ENCODE results near the gene ZNF598.
"Not testable (repeated sequence)": the region's sequence is repeated elsewhere in the genome, so short reads cannot be mapped to it uniquely, and the experiment has no call there.

The ZNF598 gene

GRCh38 chr16:2027024-2028010 is 17.7 kb upstream of the ZNF598 start:
- peak; percentile 34 for DNase-seq

- peak; percentile 66 for DNase-seq
These were observed 16.9 kb upstream of the ZNF598 start, which contains the start of gene NHERF2 for GRCh38 chr16:2026461-2027023. Gene NHERF2 (plus strand): TSS chr16:2026902. CDS start chr16:2027006, 104 bp downstream.

GRCh38 chr16:2025878-2026460 is 16.3 kb upstream of the ZNF598 start:
- no peak for DNase-seq

- DNase-seq, result no peak
These were observed 15.6 kb upstream of the ZNF598 start for GRCh38 chr16:2025251-2025650.

- DNase-seq, result no peak
These were observed 14.4 kb upstream of the ZNF598 start for GRCh38 chr16:2024032-2024420.

GRCh38 chr16:2023092-2024031 is 13.7 kb upstream of the ZNF598 start:
- DNase-seq, result peak; percentile 97

- DNase-seq, result peak; percentile 32
These were observed 13.1 kb upstream of the ZNF598 start for GRCh38 chr16:2022723-2023091.

GRCh38 chr16:2019921-2020831 is 10.6 kb upstream of the ZNF598 start:
- no peak for DNase-seq

GRCh38 chr16:2019518-2019920 is 9.9 kb upstream of the ZNF598 start, which contains the start of gene NPW:
Gene NPW (plus strand): TSS chr16:2019785.
- peak; percentile 26 for DNase-seq

GRCh38 chr16:2016407-2016922 is 6.8 kb upstream of the ZNF598 start:
- peak; percentile 49 for DNase-seq

- DNase-seq, result no peak
These were observed 6.3 kb upstream of the ZNF598 start for GRCh38 chr16:2015947-2016208.

- no peak for DNase-seq
These were observed 5.7 kb upstream of the ZNF598 start for GRCh38 chr16:2015117-2015946.

GRCh38 chr16:2013527-2013926 is 3.9 kb upstream of the ZNF598 start:
- no peak for DNase-seq

- not testable (repeated sequence) for DNase-seq
These were observed 2.1 kb upstream of the ZNF598 start for GRCh38 chr16:2011726-2012125.

- no peak for DNase-seq
These were observed 383 bp downstream of the ZNF598 start for GRCh38 chr16:2009164-2009711.

GRCh38 chr16:2008631-2009163 is 924 bp downstream of the ZNF598 start:
- DNase-seq, result no peak

GRCh38 chr16:2008009-2008526 is 1.6 kb downstream of the ZNF598 start:
- DNase-seq, result no peak

- no peak for DNase-seq
These were observed 2.4 kb downstream of the ZNF598 start for GRCh38 chr16:2007081-2007836.

- DNase-seq, result no peak
These were observed 3.3 kb downstream of the ZNF598 start for GRCh38 chr16:2006317-2006716.

All from CD4-positive, alpha-beta T cell treated with Interleukin-17A for 4 hours (primary cell).